NOMO-1 (cell line): ENCODE measurements around the gene GNPTAB.

ENCODE experiments used
- DNase-seq, 2 experiments: peaks; one replicate each; lab custom pipeline; 2025; ENCODE audit not compliant: unreplicated experiment in 2 of 2; lab: John Stamatoyannopoulos, UW

The GNPTAB gene

DNA sequence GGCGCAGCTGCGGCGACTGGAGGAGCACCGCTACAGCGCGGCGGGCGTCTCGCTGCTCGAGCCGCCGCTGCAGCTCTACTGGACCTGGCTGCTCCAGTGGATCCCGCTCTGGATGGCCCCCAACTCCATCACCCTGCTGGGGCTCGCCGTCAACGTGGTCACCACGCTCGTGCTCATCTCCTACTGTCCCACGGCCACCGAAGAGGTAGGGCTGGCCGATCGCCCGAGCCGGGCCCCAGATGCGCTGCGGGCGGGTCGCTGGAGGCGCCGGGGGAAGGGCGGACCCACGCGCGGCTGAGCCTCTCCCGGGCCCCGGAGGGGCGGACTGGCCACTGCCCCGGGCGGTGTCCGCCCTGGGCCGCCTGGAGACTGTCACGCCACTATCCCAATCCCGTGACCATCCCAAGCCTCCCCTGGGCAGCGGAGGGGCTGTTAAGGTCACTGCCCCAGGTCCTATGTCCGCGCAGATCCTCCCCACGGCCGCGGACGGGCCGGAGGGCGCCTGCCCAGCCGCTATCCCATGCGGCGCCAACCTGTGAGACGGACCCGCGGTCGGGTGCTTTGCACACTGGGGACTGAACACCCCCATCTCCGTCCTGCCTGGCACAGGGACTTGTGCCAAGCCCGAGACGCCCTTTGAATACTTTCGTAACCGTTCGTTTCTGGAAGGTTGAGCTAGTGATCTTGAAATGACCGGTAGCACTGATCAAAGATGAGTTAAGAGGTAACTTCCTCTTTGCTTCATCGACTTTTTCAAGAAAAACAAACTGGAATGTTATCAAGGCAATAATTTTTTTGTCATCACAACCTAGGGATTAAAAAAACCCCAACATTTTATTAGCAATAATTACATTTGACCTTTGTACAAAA is 132.6 kb downstream of the GNPTAB start:
- DNase-seq = peak; percentile 28 to 57

GRCh38 chr12:101697197-101697929 is 133.4 kb downstream of the GNPTAB start, which contains the start of gene CHPT1:
Gene CHPT1 (plus strand): TSS chr12:101697640. CDS start chr12:101697862, 222 bp downstream.
- DNase-seq = peak; percentile 27 to 61

GRCh38 chr12:101696251-101697196 is 134.2 kb downstream of the GNPTAB start:
- peak; percentile 68 to 75 for DNase-seq

GRCh38 chr12:101695706-101696105 is 135.1 kb downstream of the GNPTAB start:
- DNase-seq = no peak
